IPS-11a (cell line): ENCODE measurements around the gene PNCK.
A peak's percentile ranks its signal among the peaks of the same experiment; 100 is the strongest.
"Not testable (repeated sequence)": the region's sequence is repeated elsewhere in the genome, so short reads cannot be mapped to it uniquely, and the experiment has no call there.

Source experiments
- H3K4me3 ChIP-seq: one replicate; pipeline ENCODE4 v1.5.1; 2013; ENCODE audit warnings: low read depth, low read length, control low read depth

PNCK gene

DNA sequence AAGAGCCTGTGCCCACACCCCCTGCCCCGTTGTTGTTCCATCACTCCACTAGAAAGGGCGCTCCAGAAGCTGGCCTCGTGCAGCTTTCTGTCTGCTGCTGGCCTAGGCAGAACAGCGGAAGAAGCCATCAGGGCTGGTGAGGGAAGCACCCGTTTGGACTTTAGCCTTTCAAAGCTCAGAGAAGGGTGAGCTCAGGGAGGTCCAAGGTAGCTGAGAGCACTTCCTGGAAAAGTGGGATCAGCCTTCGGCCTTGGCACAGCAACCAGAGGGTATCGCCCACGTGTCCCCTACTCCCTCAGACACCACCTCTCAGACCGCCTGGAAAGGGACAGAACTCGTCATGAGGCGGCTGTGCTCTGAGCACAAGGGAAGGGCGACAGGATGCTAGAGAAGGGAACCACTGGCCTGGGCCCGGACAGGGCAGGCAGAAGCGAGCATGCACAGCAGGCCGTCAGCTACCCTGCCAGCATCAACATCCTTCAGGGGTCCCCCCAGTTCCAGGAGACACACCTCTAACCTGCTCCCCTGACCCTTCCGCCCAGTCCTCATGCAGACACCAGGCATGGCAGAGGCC lies 25.7 kb upstream of the PNCK start:
- H3K4me3 ChIP-seq = not testable (repeated sequence)

DNA sequence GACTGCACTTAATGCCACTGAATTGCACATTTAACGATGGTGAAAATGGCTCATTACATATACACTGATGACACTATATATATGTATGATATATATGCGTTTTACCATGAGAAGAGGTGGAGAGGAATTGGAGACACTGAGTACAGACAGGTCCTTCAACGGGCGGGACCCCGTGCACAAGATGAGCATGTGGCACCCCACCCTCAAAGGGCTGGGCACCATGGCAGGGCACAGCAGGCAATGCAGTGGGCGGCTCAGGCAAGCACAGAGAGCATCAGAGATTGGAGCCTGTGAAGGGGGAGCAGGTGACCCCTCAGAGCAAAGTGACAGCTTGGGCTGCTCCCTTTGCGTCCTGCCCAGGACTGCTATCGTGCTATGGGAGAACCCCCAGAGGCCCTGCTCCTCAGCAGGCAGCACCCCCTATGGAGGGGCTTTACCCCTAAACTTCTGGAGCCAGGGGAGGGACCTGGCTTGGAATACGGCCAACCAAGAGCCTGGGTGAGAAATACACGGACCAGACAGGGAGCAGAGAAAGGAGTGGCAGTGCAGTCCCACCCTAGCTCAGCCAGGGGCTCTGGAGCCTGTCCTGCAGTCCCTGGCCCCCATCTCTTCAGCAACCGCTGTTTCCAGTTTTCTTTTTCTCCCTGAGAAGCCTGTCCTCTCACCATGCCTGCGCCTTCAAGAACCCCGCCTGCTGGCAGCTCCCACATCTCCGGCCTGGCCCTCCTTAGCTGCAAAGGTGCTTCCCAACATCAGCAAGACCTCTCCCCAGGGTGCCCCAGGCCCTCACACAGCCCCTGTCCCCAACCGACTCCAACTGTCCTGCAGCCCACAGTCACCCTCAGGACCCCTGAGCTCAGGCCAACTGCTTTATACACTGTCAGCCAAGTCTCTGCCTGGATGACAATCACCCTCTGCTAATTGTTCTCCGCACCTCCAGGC lies 24.6 kb upstream of the PNCK start:
- H3K4me3 ChIP-seq = no peak overlapping the region

DNA sequence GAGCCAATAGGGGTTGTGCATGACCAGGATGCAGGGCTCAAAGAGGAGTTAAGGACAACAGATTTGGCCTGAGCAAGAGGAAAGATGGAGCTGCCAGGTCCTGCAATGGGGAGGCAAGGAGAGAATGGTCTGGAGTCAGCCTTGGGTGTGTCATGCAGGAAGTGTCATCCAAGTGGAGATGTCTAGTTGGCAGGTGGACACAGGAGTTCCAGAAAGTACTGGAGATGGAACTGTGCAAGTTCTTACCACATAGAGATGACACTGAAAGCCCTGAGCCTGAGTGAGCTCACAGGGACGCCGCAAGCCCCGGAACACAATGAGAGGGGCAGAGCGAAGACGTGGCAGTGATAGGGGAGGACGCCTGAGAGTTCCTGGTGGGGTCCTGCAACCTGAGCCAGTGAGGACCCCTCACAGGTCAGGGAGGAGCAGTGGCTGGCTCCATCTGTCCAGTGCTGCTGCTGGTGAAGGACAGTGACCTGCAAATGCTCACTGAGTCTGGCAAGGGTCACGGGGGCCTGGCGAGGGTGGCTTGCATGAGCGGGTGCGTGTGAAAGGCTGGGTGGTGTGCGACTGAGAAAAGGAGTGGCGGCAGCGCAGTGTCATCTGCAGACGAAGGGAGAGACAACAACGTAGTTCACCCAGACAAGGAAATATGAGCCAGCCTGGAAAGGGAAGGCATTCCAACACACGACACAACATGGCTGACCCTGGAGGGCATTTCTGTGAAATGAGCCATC lies 23.5 kb upstream of the PNCK start:
- not testable (repeated sequence) for H3K4me3 ChIP-seq

DNA sequence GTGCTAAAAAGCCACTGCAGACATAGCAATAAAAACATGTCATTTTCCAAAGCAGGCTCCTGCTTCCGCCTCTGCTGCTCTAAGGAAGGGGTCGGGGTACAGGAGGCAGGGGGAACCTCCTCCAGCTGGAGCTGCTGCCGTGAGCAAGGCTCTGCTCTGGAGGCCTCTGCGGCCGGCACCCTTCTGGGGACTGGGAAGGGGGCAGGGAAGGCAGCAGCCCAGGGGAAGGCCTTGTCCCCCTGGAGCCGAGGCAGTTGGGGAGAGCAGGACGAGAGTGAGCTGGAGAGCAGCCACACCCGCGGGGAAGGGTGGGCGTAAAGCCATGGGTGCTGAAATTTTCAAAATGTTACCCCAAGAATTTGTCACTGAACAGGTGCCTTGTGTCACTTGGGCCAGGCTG lies 22.9 kb upstream of the PNCK start:
- H3K4me3 ChIP-seq = not testable (repeated sequence)

DNA sequence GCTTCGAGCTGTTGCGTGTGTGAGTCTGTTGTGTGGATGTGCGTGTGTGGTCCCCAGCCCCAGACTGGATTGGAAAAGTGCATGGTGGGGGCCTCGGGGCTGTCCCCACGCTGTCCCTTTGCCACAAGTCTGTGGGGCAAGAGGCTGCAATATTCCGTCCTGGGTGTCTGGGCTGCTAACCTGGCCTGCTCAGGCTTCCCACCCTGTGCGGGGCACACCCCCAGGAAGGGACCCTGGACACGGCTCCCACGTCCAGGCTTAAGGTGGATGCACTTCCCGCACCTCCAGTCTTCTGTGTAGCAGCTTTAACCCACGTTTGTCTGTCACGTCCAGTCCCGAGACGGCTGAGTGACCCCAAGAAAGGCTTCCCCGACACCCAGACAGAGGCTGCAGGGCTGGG lies 22.5 kb upstream of the PNCK start:
- H3K4me3 ChIP-seq = no peak overlapping the region

DNA sequence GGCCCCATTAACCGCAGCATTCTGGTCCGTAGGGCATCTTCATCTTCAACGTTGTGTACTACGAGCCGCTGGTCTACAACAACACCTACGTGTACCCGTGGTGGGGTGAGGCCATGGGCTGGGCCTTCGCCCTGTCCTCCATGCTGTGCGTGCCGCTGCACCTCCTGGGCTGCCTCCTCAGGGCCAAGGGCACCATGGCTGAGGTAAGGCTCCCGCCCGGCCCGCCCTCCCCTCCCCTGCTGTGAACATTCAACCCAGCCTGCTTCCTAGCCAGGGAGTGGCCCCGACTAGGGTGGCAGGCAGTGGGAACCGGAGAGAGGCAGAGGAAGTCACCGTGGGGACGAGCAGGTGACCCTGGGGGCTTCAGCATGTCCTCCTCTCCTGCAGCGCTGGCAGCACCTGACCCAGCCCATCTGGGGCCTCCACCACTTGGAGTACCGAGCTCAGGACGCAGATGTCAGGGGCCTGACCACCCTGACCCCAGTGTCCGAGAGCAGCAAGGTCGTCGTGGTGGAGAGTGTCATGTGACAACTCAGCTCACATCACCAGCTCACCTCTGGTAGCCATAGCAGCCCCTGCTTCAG lies 21.2 kb upstream of the PNCK start:
- no peak overlapping the region for H3K4me3 ChIP-seq

DNA sequence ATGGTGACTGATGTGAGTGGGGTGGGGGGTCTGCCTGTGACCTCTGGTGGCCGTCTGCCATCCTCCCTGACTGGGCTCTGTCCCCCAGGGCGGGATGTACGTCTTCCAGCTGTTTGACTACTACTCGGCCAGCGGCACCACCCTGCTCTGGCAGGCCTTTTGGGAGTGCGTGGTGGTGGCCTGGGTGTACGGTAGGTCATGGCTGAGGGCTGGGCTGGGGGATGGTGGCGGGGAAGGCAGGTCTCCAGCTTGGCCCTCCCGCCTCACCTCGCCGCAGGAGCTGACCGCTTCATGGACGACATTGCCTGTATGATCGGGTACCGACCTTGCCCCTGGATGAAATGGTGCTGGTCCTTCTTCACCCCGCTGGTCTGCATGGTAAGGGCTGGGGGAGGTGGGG lies 20.6 kb upstream of the PNCK start:
- not testable (repeated sequence) for H3K4me3 ChIP-seq

DNA sequence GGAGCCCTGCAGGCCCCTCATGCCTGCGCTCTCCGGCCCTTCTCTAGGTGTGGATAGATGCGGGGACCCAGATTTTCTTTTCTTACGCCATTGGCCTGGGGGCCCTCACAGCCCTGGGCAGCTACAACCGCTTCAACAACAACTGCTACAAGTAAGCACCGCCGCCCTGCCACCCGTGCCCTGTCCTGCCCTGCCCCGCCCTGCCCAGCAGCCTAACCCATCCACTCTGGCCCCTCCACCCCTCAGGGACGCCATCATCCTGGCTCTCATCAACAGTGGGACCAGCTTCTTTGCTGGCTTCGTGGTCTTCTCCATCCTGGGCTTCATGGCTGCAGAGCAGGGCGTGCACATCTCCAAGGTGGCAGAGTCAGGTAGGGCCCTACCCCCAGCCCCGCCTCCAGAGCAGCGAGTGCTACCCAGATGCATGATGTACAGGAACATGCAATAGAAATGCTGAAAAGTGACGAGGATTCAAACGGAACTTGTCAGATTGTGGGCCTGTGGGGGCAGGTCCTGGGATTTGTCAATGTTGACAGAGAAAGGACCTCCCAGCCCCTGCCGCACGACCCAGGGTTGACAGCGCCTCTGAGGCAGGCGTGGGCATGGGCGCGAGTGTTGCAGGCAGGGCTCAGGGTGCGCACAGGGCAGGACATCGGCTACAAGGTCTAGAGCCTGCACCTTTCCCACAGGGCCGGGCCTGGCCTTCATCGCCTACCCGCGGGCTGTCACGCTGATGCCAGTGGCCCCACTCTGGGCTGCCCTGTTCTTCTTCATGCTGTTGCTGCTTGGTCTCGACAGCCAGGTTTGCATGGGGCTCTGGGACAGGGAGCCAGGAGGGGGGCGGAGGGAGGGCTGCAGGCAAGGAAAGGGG lies 19.8 kb upstream of the PNCK start:
- H3K4me3 ChIP-seq = no peak overlapping the region

DNA sequence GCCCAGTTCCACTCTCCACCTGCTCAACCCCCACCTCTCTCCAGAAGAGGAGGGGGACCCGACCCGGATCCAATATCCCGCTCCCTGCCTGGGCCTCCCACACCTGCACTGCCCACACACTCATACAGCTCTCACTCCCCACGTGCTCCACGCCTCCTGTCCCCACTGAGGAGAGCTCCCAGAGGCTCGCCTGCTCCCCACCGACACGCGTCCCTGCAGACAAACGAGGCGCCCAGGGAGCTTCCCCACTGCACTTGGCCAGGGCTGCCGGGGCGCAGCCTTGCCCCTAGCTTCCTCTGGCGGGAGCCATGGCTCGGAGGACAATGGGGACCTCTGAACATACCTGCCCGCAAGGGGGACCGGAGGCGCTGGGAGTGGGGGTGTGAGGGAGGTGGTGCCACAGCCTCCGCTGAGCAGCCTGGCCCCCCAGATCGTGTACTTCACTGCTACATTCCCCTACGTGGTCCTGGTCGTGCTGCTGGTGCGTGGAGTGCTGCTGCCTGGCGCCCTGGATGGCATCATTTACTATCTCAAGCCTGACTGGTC lies 19.1 kb upstream of the PNCK start:
- no peak overlapping the region for H3K4me3 ChIP-seq

DNA sequence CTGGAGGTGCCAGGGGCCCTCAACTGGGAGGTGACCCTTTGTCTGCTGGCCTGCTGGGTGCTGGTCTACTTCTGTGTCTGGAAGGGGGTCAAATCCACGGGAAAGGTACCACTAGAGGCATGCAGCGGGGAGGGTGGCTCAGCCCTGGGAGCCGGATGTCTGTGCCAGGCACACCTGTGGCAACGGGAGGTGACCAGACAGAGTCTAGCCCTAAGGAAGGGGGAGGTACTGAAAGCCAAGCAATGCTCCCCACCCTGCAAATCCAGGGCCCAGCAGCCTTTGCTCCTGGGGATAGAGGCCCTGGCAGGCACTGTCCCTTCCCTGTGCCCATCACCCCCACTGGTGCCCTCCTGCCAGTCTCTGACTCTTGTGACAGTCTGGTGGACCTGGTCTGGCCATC lies 18.4 kb upstream of the PNCK start:
- no peak overlapping the region for H3K4me3 ChIP-seq

DNA sequence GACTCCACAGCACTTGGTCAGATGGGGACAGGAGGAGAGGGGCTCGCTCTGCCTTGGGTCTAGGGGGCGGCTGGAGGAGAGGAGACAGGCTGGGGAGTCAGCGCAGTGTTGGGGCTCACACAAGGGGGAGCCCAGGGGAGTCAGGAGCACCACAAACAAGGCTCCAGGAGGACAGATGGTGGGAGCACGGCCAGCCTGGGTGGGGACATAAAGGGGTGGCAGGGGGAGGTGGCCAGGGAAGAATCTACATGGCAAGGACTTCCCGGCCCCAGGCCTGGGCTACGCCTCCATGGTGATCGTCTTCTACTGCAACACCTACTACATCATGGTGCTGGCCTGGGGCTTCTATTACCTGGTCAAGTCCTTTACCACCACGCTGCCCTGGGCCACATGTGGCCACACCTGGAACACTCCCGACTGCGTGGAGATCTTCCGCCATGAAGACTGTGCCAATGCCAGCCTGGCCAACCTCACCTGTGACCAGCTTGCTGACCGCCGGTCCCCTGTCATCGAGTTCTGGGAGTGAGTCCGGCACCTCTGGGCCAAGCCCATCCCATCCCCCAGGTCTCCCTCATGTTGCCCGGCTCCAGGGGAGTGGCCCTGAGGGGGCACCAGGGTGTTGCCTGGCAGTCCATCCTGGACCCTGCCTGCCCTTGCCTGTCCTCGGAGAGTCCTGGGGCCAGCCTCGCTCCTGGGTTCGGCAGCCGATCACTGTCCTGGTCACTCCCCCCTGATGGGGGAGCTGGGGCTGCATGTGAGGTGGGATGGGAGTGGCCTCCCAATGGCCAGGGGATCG lies 17.6 kb upstream of the PNCK start:
- not testable (repeated sequence) for H3K4me3 ChIP-seq

DNA sequence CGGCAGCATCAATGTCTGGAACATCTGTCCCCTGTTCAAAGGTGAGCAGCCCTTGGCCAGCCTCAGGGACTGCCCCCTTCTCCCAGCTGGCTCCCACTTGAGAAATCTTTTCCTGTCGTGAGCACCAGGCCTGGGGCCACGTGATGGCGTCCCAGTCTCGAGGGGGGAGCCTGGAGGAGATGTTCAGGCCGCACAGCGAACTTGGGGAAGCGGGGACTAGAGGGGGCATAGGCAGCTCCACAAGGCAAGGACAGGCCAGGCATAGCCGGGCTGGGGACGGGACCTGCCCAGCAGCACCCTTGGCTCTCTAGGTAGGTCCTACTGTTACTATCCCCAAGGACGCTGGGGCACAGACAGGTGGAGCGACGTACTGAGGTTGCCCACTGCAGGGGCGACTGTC lies 16.9 kb upstream of the PNCK start:
- H3K4me3 ChIP-seq = no peak overlapping the region

DNA sequence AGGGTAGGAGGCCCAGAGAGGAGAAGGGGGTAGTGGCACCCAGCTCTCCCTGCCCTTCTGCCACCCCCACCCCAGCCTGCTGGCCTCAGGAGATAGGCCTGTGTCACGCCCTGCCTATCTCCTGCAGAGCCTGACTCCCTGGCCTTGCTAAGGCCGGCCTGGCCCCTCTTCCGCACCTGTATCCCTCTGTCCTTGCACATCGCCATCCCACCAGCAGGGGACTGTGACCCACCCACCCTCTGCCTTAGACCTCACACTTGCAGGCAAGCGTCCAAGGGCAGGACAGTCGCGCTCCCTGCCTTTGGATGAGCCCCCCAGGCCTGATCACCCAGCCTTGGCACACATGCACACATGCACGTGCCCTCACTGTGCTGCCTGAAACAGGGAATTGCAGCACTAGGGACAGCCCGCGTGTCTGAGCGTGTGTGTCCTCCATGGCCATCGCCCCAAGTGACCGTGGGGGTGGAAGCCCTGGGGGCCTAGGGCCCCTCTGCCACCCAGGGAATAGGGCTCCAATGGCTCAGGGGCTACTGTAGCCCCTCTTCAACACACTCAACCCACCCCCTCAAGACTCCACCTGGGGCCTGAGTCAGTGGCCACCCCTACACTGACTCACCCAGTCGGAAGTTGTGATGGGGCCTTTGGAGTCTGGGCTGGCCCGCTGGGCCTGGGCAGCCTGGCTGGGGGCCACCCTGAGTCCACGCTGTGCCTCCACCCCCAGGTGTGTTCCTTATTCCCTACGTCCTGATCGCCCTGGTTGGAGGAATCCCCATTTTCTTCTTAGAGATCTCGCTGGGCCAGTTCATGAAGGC lies 16.2 kb upstream of the PNCK start:
- H3K4me3 ChIP-seq = peak overlapping the region; percentile 24

DNA sequence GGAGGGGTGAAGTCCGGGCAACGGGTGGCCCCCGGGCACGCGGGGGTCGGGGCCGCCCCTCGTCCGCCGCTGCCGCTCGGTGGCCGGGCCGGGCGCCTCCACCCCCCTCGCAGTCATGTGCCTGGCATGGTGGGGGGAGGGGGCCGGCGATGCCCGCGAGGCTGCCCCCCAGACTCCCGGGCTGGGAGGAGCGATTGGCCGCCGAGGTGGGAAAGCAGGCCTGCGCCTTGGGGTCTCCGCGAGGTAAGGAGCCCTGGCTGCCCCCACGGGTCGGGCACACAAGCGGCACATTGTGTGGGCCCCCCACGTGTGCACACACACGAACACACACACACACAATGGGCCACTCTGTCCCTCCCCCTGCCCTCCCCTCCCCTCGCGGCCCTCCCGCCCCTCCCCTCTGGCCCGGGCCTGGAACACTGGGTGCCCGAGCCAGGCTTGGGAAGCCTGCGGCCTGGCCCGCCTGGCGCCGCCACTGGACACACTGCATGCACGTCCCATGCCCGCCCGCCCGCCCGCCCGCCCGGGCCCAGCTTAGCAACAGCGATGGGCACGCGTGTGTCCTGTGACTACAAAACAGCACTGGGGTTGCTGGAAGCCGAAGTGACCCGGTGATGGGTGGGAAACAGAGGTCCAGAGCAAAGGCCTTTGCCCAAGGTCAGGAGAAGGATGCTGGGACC lies 15.4 kb upstream of the PNCK start:
- H3K4me3 ChIP-seq = peak overlapping the region; percentile 24

DNA sequence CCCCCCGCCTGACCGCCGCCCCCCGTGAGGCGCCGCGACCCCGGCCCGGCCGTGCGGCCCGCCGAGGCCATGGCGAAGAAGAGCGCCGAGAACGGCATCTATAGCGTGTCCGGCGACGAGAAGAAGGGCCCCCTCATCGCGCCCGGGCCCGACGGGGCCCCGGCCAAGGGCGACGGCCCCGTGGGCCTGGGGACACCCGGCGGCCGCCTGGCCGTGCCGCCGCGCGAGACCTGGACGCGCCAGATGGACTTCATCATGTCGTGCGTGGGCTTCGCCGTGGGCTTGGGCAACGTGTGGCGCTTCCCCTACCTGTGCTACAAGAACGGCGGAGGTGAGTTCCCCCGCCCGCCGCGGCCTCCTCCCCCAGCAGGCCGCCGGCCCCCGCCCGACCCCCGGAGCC lies 14.9 kb upstream of the PNCK start:
- peak overlapping the region; percentile 48 for H3K4me3 ChIP-seq

DNA sequence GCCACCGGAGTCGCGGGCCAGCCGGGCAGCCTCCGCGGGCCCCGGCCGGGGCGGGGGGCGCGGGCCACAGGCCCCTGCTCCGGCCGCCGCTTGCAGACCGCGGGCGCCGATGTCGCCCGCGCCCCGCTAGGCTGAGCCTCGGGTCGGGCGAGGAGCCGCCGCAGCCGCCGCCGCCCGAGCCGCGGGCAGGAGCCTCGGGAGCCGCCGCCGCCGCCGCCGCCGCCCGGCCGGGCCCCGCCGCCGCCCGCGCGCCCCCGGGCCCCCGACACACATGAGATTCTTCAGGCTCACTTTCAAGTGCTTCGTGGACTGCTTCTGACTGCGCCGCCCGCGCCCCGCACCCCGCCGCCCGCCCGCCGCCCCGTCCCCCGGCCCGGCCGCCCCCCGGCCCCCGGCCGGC lies 14.5 kb upstream of the PNCK start:
- H3K4me3 ChIP-seq = no peak overlapping the region

DNA sequence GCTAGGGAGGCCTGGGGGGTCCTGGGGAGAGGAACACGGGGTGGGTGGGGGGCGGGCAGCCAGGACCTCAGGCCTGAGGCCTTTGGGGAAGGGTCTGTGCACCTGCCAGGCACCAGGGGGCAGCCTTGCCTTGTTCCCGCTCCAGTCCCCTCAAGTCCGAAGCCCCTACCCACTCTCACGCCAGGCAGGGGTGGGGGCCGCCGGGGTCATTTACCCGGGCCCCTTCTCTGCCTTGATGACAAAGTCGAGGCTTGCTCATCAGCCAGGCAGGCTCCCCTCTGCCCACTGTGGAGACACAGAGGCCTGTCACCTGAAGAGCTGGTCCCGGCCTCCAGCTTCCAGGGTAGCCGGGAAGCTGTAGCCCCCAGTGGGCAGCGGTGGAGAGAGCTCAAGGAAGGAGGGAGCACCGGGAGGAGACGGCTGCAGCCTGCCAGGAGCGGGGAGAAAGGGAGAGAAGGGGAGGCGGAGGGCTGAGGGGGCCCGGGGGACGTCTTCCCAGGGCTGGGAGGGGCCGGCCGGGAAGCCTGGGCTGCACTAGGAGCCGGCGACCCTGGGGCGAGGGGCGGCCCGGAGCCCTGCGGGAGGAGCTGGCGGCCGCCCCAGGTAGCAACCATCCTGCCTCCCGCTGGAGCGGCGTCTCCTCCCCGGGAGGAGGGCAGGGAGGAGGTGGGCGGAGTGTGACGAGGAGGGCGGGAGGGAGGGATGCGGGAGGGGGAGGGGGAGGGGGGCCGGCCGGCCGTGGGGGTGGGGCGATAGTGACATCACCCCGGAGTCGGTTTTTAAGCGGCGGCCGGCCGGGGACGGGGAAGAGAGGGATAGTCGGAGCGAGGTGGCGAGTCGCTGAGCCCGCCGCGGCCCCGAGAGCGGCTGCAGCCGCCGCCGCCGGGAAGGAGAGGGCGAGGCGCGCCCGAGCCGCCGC lies 13.8 kb upstream of the PNCK start, which contains the start of gene SLC6A8:
Gene SLC6A8 (plus strand): TSS at position 806 of the 919 bp plus-strand sequence. CDS start 649 bp downstream, outside the sequence.
- H3K4me3 ChIP-seq = peak within 1 kb of the TSS; percentile 48
